Measurements from ENCODE around the gene SHISAL2B.
"Not testable (repeated sequence)": the region's sequence is repeated elsewhere in the genome, so short reads cannot be mapped to it uniquely, and the experiment has no call there.

SHISAL2B gene

GRCh38 chr5:64696414-64696813 is 6.1 kb downstream of the SHISAL2B start:
- DNase-seq = not testable (repeated sequence)

- DNase-seq = no peak
Measured at GRCh38 chr5:64700765-64701164, 10.5 kb downstream of the SHISAL2B start.

DNA sequence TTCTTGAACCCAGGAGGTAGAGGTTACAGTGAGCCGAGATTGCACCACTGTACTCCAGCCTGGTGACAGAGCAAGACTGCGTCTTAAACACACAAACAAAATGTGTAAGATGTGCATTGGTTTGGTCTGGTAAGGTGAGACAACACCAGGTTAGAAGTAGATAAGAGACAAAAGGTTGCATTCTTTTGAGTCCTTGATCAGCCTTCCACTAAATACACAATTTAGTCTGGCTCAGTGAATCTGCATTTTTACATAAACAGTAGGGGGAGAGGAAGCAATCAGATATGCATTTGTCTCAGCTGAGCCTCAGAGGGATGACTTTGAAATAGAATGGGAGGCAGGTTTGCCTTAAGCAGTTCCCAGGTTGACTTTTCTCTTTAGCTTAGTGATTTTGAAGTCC is 15.8 kb downstream of the SHISAL2B start:
- not testable (repeated sequence) for DNase-seq

DNA sequence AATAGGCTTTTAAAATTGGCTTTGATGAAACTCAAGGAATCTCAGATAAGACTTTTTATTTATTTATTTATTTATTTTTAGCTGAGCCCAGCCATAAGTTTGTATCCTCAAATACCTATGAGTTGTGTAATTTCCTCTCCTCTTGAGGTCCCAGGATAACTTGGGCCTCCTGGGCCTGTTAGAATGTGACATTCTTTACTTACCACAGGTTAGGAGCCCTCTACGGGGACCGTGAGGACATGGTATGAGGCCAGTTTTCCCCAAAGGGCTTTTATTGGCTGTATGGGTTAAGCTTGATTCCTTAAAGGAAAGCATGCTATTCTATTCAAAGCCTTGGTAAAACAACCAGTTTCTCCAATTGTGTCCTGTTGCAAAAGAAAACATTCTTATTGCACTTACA is 16.9 kb downstream of the SHISAL2B start:
- no peak for DNase-seq

DNA sequence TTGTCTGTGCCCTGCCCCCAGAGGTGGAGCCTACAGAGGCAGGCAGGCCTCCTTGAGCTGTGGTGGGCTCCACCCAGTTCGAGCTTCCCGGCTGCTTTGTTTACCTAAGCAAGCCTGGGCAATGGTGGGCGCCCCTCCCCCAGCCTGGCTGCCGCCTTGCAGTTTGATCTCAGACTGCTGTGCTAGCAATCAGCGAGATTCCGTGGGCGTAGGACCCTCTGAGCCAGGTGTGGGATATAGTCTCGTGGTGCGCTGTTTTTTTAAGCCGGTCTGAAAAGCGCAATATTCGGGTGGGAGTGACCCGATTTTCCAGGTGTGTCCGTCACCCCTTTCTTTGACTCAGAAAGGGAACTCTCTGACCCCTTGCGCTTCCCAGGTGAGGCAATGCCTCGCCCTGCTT is 24.2 kb downstream of the SHISAL2B start:
- not testable (repeated sequence) for DNase-seq

DNA sequence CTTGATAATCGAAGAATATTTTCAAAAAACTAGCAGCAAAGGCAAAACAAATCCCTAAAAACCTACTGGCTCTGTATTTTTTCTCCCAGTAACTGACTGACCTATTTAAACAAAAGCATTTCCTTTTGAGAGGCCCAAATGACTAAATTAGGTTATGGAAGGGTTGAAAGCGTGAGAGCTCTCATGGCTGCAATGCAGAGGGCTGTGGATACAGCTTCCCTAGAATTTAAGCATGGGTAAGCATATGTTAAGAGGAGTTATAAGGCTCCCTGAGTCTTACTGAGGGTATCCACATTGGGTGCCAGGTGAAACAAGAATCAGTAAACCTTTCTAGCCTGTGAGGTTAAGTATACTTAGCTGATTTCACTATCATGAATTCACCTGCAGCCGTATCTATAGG is 32.3 kb downstream of the SHISAL2B start:
- DNase-seq = no peak

GRCh38 chr5:64727150-64727549 is 36.8 kb downstream of the SHISAL2B start:
- no peak for DNase-seq

DNA sequence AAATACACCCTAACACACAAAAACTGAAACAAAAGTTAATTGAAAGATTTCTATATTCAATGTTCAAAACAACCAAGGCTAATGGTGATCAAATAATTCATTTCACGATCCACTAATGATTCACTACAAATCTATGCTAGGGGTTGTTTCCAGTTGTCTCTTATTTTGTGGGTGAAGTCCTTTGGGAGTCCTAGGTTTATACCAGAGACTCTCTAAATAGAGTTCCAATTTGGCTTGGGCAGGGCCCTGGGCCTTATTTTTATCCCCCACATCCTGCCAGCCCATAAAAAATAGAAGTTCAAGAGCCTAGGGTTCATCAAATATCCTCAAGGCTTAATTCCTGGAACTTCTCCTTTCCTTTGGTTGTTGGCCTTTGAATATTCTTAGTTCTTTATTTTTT is 52.1 kb downstream of the SHISAL2B start:
- no peak for DNase-seq

GRCh38 chr5:64742821-64743220 is 52.5 kb downstream of the SHISAL2B start:
- no peak for DNase-seq

DNA sequence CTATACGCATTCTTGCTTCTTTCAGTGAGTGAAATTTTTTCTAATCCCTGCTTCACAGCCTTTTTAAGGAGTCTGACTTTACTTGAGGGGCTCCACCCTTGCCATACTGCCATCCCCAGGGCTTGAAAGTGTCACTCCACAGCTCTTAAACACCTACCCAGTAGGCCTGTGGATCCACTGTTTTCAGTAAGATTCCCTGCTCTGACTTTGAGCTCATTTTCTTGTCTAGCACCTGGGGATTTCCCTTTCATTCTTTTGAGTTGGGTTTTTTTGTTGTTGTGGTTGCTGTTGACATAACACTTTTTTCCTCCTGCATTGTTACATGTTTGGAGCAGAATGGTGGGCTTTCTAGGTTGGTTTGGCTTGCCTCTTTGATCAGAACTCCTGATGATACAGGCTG is 54.6 kb downstream of the SHISAL2B start:
- no peak for DNase-seq

DNA sequence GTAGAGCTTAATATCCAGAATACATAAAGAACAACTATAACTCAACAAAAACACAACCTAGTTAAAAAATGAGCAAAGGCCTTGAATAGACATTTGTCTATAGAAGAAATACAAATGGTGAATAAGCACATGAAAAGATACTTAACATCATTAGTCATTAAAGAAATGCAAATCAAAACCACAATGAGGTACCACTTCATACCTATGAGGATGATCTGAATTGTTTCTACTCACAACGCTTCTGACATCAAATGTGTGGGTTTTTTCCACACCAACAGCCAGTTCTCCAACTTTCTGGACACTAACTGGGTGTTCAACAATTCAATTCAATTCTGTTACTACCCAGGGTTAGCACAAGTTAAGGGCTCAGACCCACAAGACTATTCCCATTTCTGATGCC is 56.1 kb downstream of the SHISAL2B start:
- no peak for DNase-seq

- no peak for DNase-seq
Measured at GRCh38 chr5:64749385-64749784, 59.1 kb downstream of the SHISAL2B start.

DNA sequence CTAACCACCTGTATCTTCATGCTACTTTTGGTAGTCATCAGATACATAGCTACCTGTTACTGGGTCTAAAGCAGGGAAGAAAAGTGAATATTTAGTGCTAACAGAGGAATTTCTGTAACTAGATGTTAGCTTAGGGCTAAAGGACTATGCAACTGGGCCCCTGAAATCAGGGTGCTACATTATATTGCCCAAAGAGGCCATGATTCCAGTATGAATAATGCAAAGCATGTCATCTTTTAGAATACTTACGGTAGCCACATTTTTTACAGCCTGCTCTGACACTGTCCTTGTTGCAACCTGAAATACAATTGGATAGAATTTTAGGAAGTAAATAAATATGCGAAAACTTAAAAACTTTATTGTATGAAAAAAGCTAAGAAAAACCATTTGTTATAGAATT is 63.8 kb downstream of the SHISAL2B start:
- no peak for DNase-seq

DNA sequence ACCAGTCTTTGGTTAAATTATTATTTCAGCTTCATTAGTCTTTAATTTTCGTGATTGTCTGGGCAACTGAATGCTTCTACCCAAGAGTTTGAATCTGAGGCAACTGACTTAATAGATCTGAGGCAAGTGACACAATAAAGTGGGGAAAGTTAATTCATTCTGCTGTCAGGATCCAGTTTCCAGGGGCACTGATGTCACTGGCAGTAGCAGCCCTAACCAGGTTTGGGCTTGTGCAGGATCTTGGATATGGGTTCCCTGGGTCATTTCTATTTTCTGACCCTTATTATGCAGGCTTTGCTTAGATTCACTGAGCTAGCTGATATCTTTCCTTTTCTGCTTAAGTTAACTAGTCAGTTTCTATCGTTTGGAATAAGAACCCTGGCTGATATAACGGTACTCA is 68.6 kb downstream of the SHISAL2B start:
- no peak for DNase-seq

- peak in 1 of 56 donors; percentile 7 for DNase-seq
Measured at GRCh38 chr5:64759960-64760660, 69.8 kb downstream of the SHISAL2B start.

- no peak for DNase-seq
Measured at GRCh38 chr5:64763948-64764503, 73.7 kb downstream of the SHISAL2B start.

- DNase-seq = no peak
Measured at GRCh38 chr5:64765804-64766504, 75.7 kb downstream of the SHISAL2B start.

DNA sequence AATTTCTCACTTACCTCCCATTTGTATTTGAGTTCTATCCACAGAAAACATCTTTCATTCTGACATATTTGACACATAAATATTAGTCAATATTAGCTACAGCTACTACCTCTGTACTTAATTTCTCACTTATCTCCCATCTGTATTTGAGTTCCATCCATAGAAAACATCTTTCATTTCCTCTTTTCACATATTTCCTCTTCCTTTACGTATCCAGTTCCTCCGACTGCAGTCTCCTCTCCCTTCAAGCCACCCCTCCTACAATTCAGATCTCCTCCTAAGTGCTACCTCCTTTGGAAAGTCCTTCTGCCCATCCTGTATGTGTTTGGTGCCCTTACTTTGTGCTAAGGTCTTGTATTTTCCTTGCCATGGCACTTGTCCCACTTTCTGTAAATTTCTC is 76.6 kb downstream of the SHISAL2B start:
- DNase-seq = no peak

All from amygdala (tissue), 56 donors.